EH (cell line): ENCODE measurements around the gene PGC.
A peak's percentile ranks its signal among the peaks of the same experiment; 100 is the strongest.

ENCODE experiments used
- DNase-seq: peaks from one replicate; pipeline ENCODE4 v3.0.0-alpha.2; 2015; ENCODE audit warnings: low read depth

The PGC gene

GRCh38 chr6:41775293-41775882 lies 28.2 kb upstream of the PGC start:
- DNase-seq = no peak

GRCh38 chr6:41774841-41775240 lies 27.6 kb upstream of the PGC start:
- no peak for DNase-seq

- no peak for DNase-seq
Observed at GRCh38 chr6:41771058-41771983, 24.1 kb upstream of the PGC start.

DNA sequence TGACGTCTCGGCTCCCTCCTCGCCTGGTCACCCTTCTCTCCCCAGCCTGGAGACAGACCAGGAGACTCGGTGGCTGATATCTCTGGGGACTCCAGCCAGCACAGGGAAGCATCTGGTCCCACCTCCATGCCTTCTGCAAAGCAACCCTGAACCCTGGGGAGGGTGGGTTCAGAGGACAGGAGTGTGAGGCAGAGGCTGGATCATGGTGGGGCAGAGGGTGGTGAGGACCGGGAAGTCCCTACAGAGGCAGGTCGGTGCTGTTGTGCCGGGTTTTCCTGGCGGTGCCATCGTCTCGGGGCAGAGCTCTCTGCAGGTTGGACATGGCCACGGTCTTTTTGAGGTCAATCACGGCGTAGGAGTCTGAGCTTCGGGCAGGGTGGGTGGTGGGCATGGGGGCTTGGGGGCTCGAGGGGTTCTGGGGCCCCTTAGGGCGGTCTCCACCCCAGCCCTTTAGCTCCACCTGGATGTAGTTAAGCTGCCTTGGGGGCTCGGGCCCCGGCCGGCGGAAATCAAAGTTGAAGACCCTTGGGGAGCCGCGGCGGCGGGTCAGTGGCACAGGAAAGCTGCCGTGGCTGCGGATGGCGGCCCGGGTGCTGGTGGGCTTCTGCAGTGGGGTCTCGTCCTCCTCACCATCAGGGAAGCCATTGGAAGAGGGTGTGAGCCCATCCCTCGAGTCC lies 23.3 kb upstream of the PGC start:
- DNase-seq = no peak

GRCh38 chr6:41769376-41769775 lies 22.2 kb upstream of the PGC start:
- DNase-seq = no peak

DNA sequence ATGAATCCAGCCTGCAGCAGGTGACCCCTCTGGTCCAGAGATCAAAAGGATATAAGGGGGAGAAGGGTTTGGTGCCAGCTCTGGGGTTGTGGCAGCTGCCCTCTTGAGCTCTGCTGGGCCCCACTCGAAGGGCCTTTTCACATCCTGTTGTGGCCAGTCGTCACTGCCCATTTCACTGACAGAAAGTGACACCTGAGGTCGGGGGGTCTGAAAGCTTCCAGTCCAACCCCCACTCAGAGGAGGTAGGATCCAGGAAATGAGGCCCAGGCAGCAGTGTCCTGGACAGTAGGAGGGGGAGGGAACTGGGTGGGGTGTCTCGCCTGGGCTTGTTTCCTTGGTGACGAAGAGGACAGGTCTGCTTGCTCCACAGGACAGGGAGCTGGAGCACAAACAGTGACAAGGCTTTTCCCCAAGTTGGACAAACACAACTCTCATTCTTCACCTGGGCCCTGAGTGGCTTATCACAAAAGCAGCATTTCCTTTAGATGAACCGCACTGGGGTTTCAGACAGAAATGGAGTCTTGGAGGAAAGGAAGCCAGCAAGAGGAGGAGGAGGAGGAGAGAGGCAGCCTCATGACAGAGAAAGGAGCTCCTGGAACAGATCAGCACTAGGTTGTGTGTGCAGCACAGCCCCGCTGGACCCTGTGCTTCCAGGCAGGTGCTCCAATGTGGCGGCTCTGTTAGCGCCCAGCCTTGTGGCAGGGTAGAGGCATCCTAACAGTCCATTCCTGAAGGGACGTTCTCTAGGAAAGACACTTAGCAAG lies 21.5 kb upstream of the PGC start:
- DNase-seq = no peak

- peak; percentile 95 for DNase-seq
Observed at GRCh38 chr6:41767112-41767833, 20.1 kb upstream of the PGC start.

DNA sequence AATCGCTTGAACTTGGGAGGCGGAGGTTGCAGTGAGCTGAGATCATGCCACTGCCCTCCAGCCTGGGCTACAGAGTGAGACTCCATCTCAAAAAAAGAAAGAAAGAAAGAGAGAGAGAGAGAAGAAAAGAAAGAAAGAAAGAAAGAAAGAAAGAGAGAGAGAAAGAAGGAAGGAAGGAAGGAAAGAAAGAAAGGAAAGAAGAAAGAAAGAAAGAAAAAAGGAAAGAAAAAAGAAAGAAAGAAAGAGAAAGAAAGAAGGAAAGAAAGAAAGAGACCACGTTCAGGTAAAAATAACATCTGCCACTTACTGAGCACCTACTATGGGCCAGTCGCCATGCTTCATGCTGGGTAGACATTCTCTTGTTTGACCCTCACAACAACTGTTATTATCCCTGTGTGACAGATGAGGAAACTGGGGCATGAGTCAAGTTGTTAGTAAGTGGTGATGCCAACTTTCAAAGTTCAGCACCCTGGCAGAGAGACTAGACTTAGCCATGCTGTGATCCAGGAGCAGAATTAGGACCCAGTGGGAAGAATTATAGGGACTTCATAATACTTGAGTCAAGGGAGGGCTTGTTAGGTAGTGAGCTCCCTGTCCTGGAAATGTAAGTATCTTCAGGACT lies 19.0 kb upstream of the PGC start:
- DNase-seq = peak; percentile 27

- DNase-seq = no peak
Observed at GRCh38 chr6:41763470-41763869, 16.3 kb upstream of the PGC start.

DNA sequence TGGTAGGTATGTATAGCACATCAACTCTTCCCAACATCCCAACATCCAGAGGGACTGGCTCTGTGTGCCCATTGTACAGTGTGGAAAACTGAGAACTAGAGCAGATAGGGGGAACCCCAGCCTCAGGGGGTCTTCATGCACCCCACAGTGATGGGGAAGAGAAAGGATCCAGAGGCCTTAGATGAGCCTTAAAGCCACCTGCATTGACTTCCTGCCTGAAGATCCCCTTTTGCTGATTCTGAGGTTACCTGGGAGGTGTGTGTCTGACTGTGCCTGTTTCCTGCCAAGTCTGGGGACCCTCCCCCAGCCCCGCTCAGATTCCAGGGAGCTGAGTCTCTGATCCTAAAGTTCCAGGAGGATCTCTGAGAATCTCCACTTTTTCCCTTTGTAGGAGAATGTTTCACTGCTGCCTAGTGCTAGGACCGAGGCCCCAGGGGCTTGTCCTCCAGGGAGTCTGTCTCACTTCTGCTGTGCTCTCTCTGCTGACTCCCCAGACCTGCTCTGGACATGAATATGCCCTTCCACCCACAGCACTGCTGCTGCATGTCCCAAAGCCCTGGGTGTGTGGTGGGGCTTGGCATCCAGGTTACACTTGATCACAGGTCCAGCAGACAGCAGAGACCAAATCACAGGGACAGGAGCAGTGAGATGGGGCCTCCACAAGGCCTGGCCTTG lies 12.8 kb upstream of the PGC start:
- DNase-seq = no peak

DNA sequence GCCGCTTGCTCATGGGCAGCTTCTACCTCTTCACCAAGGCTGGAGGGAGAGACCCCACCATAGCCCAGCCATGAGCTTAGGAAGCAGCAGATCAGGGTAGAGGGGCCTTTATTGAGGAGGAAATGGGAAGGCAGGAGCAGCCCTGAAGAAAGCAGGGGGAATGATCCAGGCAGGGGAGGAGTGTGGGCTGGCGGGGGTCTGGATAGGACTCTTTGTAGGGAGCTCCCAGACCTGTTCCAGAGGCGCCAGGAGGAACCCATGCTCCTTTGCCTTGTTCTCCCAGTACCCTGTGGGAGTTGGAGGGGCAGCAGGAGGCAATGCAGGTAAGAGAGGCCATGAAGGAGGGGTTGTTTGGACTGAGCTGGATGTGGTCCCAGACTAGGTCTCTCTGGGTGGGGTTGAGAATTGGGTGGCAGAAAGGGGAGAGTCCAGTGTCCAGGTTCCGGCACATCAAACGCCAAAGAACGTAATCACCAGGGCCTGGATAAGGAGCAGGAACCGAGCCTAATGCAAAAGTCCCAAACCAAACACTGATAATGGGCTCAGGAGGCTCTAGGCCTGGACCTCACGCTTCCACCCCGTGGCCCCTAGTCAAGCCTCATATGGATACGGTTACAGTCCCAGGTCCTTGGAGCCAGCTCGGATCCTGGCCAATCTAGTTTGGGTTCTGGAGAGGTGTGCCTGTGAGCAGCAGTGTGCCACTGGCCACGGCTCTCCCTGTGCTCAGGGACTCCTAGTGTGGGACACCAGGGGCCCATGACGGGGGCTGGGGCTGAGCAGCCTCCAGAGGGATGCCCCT lies 12.1 kb upstream of the PGC start:
- no peak for DNase-seq

DNA sequence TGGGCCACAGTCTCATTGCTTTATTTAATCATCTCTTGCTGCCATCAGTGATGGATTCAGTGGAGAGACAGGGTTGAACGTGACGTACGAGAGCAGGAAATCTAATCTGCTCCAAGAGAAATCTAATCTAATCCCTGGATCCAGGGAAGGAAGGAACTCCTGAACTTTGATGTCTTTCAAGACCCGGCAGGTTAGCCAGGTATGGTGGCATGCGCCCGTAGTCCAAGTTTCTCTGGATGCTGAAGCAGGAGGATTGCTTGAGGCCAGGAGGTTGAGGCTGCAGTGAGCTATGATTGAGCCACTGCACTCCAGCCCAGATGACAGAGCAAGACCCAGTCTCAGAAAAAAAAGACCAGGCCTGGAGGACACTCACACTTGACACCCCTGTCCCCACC lies 11.4 kb upstream of the PGC start:
- DNase-seq = no peak

DNA sequence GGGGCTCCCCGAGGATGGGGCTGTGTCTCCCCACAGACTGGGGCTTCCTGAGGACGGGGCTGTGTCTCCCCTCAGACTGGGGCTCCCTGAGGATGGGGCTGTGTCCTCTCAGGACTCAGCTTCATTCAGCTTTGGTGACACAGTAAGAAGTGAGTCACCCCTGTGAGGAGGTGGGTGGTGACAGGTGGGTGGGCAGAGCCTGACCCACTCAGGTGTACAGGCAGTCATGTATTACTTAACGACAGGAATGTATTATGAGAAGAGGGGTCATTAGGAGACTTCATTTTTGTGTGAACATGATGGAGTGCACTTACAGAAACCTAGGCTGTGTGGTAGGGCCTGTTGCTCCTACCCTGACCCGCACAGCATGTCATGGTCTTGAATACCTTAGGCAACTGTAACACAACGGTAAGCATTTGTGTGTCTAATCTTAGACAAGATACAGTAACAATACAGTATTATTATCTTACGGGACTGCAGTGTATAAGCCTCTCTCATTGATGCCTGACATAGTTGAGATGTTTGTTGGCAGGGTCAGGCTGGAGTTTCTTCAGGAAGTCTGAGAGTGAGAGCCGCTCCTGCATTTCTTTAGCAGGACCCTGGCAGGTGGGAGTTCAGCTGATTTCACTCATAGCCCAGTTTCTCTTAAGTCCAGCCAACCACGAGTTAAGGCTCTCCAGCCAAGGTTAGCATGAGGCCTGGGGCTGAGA lies 10.9 kb upstream of the PGC start:
- DNase-seq = peak; percentile 32

- no peak for DNase-seq
Observed at GRCh38 chr6:41757271-41757670, 10.1 kb upstream of the PGC start.

DNA sequence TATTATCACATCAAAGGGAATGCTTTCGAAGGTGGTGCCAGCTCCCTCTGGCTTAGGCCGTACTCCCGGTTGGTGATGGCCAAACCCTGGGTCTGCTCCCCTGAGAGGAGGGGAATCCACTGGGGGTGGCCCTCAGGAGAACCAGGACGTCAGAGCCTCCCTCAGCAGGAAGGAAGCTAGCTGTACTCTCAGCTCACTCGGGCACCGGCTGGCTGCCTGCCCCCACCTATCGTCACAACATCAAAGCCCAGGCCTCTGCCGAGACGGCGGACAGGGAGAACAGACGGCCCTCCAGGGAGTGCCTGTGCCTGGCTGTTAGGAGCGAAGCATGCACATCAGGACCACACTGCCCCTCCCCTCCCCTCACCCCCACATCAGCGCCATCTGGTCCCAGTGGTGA lies 9.2 kb upstream of the PGC start:
- DNase-seq = no peak

- DNase-seq = no peak
Observed at GRCh38 chr6:41755895-41756294, 8.7 kb upstream of the PGC start.

- DNase-seq = no peak
Observed at GRCh38 chr6:41750374-41750773, 3.2 kb upstream of the PGC start.

GRCh38 chr6:41748542-41748941 lies 1.3 kb upstream of the PGC start:
- DNase-seq = no peak

GRCh38 chr6:41748102-41748477 lies 893 bp upstream of the PGC start:
- DNase-seq = no peak
